Tibial nerve (tissue), 4 donors: ENCODE results near the gene CYP27C1.

ENCODE experiments used
- EP300 ChIP-seq, 2 donors: sonication (generic); formaldehyde crosslinking; IDR thresholded peaks; one replicate each; pipeline ENCODE4 v1.6.1; 2017; ENCODE audit warnings: antibody characterized with exemption in 2 of 2, mild to moderate bottlenecking in 1 of 2
- POLR2A ChIP-seq, 2 donors: fragments of 450-650 bp; IDR thresholded peaks; one replicate each; pipeline ENCODE4 v1.6.1; 2017; ENCODE audit warnings: antibody characterized with exemption in 2 of 2, mild to moderate bottlenecking in 2 of 2, moderate library complexity in 2 of 2
- TF ChIP-seq, protein P1 (sequence below), 5 experiments: fragments of 200-600 bp in 3 of 5; fragments of 450-650 bp in 2 of 5; sonication (generic) in 3 of 5; IDR thresholded peaks; one replicate each; pipeline ENCODE4 v1.5.1; 2016 to 2019; ENCODE audit warnings: antibody characterized with exemption in 5 of 5, mild to moderate bottlenecking in 3 of 5, moderate library complexity in 2 of 5

DNA sequence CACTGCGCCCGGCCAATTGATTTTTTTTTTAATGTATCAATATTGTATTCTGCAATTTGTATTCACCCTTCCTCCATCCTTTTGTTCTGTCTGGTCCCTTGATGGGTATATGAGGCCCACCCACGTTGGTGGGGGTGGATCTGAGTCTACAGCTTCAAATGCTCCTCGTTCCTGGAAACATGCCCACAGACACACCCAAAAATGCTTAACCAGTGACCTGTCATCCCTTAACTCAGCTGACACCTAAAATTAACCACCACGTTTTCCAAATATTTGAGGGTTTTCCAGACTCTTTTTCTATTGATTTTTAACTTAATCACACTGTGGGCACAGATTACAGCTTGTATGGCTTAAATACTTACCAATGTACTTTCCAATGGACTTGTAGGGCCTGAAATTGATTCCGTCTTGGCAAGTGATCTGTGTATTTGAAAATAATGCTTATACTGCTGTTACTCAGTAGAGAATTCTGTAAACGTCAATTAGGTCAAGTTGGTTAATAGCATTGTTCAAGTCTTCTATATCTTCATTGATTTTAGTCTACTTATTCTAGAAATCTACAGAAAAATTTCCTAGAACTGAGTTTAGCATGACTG is 34.4 kb upstream of the CYP27C1 start:
- TF ChIP-seq, protein P1, sequence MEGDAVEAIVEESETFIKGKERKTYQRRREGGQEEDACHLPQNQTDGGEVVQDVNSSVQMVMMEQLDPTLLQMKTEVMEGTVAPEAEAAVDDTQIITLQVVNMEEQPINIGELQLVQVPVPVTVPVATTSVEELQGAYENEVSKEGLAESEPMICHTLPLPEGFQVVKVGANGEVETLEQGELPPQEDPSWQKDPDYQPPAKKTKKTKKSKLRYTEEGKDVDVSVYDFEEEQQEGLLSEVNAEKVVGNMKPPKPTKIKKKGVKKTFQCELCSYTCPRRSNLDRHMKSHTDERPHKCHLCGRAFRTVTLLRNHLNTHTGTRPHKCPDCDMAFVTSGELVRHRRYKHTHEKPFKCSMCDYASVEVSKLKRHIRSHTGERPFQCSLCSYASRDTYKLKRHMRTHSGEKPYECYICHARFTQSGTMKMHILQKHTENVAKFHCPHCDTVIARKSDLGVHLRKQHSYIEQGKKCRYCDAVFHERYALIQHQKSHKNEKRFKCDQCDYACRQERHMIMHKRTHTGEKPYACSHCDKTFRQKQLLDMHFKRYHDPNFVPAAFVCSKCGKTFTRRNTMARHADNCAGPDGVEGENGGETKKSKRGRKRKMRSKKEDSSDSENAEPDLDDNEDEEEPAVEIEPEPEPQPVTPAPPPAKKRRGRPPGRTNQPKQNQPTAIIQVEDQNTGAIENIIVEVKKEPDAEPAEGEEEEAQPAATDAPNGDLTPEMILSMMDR (IDR thresholded peaks at IDR 0.05) = no peak
- TF ChIP-seq EP300 (IDR thresholded peaks at IDR 0.05) (no peak), POLR2A (IDR thresholded peaks at IDR 0.05) (no peak)
